Activated CD4-positive, alpha-beta T cell treated with anti-CD3 and anti-CD28 coated beads for 1 hour (primary cell): ENCODE measurements around the gene ZNF362.

Experiments used
- DNase-seq: peaks from one replicate; pipeline ENCODE4 v3.0.0-alpha.2; 2020

The ZNF362 gene

DNA sequence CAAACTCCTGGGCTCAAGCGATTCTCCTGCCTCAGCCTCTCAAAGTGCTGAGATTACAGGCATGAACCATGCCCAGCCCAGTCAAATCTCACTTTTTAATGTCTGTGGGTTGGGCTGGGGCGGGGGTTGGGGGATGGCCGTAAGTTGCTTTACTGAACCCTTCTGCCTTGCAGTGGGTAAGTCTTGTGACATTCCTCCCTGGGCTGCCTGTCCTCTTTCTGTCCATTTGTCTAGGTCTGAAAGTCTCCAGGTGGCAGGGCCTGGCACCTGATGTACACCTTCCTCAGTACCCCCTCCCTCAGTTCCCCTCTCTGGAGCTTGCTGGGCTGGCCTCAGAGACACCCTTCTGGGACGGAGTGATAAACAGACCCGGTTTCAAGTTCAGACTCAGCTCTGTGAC, 13.3 kb downstream of the ZNF362 start:
- no peak for DNase-seq

DNA sequence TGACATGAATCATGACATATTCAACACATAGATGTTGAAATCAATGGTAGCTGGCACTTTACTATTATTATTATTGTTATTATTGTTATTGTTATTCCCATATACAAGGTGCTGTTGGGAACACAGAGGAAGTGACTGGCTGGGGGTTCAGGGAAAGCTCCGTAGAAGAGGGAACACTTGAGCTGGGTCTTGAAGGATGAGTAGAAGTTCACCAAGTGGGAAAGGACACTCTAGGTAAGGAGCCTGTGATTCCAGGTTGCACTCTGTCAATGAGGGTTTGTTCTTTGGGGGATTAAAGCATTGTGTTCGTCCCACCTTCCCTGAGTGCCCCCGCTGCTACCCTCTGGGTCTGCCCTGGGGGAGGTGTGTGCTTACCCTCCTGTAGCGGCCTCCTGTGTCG, 14.1 kb downstream of the ZNF362 start:
- DNase-seq, result no peak

DNA sequence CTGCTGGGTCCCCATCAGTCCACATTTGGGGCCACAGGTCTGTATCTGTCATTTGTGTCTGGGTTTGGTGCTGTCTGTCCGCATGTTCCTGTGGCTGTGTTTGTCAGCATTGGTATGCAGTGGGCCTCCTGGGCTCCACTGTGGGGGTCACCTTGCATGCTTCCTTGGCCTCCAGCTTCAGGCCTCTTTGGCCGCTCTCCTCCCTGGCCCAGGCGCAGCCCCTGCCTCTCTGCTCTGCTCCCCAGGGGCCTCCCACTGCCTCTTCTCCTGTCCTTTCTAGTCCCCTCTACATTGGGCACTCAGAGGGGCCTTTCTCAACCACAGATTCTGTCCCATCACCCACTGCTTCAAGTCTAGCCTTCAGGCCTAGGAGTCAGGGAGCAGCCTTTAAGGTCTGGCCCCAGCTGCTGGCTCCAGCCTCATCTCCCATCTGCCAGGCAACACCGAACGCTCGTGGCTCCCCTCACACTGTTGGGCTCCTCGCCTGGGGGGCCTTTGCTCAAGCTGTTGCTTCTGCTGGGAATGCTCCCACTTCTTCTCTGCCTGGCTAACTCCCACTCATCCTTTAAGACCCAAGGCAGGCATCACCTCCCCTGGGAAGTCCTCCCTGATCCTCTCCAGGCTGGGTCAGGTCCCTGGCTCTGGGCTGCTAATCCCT, 14.6 kb downstream of the ZNF362 start:
- DNase-seq, result no peak

DNA sequence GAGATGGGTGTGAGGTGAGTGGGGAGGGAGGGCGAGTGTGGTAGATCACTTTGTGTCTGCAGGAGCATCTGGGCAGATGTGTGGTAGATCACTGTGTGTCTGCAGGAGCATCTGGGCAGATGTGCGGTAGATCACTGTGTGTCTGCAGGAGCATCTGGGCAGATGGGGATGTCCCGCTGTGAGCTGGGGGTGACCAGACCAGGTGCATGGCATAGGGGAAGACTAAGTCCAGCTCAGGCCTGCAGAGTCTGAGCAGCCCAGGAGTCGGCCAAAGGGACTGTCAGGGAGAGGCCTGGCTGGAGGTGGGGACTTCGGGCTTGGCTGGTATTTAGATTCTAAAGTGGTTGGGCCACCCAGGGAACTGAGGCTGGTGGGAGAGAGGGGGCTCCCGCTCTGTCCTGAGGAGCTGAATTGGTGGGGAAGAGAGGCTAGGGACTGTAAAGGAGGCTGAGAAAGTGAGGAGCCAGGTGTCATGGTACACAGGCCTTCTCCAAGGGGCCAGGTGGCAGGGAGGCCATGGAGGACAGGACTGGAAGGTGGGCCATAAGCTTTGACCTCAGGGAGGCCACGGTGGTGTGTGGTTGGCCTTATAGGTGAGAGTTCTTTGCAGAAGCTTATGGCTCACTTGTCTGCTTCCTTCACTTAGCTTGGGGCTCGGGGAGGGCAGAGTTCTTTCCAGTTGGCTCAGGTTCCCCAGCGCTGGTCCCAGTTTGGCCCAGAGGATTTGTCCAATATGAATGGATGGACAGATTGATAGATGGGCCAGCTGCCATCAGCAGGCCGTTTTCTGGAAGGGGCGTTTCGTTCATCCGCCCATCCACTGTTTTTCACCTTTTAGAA, 15.6 kb downstream of the ZNF362 start:
- DNase-seq, result no peak

DNA sequence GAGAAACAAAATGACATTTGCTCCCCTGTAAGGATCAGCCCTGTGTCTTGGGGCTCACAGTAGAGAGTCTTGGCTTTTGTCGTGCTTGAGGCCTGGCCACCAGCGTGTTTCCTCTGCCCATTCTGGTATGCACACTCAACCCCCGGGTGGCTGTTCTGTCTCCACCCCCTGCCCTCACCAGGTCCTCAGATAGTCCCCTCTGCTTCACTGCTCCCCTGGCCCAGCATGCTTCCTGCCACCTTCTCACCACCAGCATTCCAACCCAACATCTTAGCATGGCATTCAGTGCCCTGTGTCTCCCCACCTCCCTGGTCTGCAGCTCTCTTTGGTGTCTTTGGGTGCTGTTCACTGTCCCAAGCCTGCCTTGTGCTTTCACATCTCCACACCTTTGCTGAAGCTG, 16.2 kb downstream of the ZNF362 start:
- no peak for DNase-seq

DNA sequence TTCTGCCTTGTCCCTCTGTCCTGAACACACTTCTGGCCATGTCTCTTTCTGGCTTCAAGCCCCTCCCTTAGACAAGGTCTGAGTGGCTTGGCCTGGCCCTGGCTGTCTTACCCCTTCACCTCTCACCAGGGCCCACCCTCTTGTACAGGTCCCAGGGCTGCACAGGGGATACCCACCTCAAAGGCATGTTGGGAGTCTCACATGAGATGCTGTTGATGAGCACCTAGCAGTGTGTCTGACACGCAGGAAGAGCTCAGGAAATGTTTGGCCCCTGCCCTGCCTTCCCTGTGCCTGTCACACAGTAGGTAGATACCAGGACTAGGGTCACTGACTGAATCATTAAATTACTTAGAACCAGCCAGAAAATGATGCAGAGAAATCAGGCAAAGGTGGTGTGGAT, 16.6 kb downstream of the ZNF362 start:
- no peak for DNase-seq

DNA sequence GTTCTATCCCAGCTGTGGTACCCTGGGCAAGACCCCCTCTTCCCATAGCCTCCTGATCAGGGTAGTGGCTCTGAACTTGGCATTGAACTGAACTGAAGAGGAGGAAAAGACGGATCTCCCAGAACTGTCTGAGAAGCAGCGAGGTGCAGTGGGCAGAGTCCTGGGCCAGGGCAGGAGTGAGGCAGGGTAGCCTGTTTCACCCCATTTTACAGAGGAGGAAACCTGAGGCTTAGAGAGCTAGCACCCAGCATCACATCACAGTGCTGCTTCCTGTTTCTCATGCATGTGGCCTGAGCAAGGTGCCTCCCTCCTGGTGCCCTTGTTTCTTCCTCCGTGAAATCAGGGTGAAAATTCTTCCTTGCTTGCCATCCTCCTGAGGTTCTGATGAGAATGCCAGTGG, 17.1 kb downstream of the ZNF362 start:
- DNase-seq, result no peak

DNA sequence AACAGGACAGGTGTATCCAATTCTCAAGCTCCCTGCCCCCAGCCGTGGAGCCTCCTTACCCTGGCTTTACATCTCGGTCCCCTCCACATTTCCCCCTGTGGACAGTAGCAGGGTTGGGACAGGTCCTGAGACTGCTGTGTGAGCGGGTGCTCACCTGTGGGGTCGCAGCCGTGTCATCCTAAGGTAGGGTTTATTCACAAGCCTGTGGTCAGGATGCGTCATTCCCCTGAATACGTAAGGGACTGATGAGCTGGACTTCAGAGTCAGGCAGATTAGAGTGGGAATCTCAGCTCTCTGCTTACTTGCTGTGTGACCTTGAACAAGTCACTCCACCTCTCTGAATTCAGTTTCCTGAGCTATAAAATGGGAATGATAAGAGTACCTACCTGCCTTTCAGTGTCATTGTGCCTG, 17.7 kb downstream of the ZNF362 start:
- DNase-seq, result no peak

DNA sequence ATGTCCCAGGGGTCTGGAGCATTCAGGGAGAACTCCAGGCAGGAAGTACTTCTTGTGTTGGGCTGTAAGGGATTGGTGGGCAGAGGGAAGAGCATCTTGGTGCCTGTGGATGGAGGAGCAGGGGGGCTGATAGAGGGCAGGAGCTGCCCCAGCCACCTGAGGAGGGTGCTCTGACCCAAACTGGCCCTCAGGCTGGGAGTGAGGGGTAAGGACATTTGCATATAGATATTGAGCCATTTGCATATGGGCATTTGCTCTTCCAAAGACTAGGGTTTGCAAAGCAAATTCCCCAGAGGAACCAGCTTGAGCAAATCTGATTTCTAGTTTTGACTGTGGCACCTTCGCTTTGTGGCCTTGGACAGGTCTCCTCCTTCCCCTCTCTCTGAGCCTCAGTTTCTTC, 18.2 kb downstream of the ZNF362 start:
- DNase-seq, result no peak

DNA sequence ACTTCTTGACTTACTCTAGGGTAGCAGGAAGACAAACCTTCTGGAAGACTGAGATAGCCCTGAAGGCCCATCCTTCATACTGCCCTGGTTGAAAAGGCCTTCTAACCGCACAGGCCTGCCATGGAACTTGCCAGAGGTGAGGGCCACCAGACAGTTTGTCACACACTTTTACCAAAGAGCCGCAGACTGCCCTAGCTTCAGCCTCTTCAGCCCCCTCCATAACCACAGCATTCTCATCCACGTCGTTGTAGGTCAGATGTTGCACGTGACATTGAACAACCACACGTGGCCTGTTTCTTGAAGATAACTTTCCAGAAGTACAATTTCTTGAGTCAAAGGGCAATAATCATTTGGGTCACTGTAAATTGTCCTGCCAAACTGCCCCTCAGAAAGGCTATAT, 18.9 kb downstream of the ZNF362 start:
- no peak for DNase-seq

DNA sequence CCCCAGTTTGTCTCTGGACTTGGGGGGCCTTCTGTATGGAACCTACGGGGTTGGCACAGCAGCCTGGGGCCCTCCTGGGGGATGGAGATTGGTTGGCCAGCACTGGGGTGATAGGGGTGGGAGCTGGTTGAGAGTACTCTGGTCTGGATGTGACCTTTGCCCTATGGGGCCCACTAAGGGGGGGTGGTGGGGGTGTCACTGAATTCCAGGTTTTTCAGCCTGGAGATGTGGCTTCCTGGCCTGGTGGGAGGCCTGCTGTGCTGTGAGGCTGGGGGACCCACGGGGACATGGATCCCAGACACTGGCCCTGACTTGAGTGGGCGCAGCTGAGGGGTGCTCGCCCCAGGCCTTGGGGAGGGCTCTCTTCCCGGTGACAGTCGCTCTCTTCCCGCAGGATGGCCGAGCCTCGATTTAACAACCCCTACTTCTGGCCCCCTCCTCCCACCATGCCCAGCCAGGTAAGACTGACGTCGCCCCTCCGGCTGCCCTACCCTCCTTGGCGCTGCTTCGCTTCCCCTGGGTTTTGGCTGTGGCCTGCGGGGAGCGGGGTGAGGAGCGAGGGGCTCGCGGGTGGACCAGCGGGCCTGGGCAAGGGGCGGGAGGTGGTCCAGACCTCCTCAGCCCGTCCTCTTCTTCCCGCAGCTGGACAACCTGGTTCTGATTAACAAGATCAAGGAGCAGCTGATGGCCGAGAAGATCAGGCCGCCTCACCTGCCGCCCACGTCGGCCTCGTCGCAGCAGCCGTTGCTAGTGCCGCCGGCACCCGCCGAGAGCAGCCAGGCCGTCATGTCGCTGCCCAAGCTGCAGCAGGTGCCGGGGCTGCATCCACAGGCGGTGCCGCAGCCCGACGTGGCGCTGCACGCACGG, 19.6 kb downstream of the ZNF362 start:
- DNase-seq, result no peak

DNA sequence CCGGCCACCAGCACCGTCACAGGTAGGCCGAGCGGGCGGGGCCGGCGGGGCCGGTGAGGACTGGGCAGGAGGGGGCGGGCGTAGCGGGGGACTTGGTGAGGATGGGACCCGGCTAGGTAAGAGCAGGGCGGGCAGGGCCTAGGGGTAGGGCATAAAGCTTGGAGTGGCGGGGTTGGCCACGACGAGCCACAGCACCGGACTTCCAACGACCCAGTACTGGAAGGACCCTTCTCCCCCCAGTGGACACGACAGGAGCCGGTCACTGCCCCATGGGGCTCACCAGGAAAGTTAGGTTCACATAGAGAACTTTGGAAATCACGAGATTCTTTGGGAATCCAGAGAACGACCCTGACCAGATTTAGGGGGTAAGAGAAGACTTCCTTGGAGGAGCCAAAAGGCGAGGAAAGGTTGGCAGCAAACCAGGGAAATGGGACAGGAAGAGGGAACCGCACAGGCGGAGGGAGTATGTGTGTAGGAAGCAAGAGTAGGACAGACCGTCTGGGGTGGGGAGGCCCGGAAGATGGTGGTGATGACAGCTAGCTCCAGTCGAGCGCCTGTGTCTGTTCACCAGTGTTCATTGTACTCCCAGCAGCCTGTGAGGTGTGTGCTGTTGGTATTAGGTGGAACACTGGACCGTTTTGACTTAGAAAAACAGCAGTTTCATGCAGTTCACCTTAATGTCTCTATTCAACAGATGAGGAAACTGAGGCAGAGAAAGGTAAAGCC, 20.4 kb downstream of the ZNF362 start:
- no peak for DNase-seq

DNA sequence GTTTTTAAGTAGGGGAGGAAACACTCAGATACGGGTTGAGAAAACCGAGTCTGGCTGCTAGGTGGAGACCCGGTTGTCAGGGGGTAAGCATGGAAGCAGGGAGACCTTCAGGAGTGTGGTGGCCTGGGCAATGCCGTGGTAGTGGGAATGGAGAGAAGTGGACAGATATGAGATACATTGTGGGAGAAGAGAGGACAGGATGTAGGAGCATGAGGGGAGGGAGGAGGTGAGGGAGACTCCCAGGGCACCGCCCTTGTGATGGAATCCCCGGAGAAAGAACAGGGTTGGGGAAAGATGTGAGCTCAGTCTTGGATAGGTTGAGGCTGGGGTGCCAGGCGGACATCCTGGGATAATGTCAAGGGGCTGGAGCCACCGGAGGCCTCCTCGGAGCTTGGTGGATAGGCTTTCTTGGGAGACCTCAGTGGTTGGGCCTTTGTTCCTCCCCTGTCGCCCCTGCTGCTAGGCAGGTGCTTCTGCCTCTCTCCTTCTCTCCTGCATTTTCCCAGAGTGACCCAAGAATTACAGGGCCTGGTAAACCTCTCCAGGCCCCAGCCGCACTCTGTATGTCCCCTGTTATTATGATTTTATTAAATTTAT, 21.3 kb downstream of the ZNF362 start:
- no peak for DNase-seq

DNA sequence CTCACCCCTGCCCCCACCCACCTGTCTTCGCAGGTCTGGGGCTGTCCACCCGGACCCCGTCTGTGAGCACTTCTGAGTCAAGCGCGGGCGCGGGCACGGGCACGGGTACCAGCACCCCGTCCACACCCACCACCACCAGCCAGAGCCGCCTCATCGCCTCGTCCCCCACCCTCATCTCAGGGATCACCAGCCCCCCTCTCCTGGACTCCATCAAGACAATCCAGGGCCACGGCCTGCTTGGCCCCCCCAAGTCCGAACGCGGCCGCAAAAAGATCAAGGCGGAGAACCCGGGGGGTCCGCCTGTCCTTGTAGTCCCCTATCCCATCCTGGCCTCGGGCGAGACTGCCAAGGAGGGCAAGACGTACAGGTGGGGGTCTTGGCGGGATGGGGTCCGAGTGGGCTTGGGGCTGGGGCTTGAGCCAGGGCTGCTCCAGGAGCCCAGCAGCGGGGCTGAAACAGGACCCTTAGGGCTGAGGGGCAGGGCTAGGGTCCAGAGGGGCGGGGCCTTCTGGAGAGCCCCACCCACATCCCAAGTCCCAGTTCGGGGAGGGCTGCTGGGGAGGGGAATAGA, 23.9 kb downstream of the ZNF362 start:
- no peak for DNase-seq

DNA sequence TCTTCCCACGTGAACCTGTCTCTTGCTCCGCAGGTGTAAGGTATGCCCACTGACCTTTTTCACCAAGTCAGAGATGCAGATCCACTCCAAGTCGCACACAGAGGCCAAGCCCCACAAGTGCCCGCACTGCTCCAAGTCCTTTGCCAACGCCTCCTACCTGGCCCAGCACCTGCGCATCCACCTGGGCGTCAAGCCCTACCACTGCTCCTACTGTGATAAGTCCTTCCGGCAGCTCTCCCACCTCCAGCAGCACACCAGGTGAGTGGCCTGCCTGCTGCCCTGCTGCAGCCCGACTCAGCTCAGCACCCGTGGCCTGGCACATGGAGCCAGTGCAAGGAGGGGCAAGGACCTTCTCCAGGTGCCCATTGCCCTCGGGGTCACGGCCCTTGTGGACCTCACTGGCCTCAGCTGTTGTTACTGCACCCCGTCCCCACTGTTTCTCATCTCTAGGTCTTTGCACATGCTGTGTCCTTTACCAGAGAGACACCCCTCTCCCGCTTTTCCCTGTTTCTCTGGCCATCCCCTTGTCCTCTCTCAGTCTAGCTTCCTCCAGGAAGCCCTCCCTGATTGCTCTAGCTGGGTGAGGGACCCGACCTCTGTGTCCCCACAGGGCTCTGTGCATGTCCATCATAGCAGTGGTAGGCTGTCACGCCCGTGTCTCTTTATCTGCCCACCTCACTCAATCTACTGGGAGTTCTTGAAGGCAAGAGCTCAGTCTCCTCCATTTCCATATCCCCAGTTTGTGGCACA, 25.4 kb downstream of the ZNF362 start:
- no peak for DNase-seq

DNA sequence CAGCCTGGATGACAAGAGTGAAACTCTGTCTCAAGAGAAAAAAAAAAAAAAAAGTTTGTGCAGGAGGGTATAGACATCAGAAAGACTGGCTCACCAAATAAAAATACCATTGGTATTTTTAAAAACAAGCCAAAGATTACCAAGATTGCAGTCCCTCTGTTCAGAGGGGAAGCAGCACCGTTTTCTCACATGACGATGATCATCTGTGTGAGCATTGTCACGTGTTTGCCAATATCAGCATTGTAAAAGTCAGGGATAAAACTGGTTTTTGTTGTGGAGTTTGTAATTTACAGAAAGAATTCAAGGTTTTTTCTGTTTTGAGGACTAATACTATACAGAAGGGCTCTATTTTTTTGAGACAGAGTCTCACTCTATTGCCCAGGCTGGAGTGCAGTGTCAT, 26.5 kb downstream of the ZNF362 start:
- no peak for DNase-seq

DNA sequence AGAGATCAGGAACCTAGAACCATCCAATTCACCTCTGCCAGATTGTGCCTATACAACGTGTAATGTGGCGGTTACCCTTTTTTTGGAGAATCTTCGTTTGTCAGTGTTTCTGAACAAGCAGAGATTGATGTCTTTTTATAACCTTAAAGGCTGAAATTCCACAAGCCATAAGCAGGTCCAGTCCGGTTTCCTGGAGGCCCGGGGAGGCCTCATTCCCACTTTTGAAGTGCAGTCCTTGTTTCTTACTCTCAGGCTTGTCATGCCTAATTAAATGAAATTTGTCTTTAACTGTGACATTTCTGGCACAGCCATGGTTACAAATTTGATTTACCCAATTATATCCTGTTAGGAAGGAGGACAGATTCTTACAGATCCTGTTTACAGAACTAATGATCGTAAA, 27.8 kb downstream of the ZNF362 start:
- DNase-seq, result no peak

DNA sequence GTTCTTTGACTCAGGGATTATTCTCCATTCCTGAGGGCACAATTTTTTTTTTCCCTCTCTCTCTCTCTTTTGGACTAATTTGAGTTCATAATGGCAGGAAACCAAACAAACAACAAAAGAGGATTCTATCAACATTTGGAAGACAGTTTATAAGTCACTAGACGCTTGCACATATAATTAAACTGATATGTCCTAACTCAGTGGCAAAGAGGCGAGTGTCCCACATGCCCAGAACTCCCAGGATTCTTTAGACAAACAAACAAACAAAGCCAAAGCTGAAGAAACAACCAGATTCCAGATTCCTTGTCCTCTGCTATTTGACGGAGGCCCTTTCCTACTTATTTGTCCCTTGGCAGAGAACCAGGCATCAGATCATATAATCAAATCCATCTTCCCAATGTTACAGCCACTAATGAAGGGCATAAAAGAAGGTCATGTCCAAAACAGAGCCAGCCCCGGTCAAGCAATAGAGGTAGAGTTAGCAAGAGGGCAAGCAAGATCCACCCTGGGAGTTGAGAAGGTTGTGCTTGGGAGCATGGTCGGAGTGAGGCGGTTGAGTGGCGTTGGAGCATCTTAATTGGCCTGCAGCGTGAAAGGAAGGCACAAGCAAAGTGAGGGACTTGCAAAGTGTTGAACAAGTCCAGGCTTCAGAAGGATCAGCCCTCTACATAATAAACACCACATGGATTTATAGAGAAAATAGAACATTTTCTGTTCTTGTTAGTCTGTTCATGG, 30.3 kb downstream of the ZNF362 start:
- no peak for DNase-seq

DNA sequence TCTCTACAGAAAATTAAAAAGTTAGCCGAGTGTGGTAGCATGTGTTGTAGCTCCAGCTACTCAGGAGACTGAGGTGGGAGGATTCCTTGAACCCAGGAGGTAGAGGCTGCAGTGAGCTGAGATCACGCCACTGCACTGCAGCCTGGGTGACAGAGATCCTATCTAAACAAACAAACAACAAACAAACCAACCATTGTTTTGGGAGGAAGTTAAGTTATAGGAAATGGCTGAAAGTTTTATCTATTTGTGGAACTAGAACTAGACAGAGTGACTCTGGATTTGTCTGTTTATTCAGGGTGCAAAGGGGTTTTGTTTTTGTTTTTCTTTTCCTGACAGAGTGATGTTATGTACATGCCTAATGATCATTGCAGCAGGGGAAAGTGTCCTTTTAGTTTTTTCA, 31.0 kb downstream of the ZNF362 start:
- DNase-seq, result no peak

DNA sequence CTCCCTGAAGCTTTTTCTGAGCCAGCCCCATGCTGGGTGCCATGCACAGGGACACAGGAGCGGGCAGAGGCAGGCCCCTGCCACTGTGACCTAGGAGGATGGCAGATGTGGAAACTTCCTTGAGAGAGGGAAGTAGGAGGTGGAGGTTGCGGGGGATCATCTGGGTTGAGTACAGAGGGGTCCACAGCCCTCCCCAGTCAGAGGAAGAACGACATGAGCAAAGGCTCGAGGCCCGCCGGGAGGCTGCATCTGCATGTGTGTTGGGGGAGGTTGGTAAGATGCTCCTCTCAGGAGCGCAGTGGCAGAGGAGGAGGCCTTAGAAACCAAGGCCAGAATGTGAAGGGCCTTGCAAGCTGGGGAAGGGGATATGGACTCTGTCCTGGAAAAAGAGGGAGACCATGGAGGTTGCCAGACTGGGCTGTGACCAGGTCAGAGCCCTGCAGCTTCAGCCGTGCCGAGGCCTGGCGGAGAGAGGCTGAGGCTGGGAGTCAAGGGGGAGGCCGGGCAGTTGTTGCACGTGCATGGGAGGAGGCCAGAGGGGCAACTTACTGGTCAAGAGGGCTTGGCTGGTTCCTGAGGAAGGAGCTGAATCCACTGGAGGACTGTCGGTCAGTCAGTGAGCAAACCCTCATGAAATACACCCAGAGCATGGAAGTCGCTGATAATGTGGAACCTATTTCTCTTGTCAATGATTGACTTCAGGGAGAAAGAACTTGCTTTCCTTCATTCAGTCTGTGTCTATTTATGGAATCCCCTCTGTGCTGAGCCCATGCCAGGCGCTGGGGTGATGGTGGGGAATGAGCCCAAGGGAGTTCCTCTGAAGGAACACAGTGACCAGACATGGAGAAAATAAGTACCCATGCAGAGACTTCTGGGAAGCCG, 32.9 kb downstream of the ZNF362 start:
- no peak for DNase-seq
